ENCODE data around the gene FAM135A.

GRCh38 chr6:70381417-70381782 lies 31.9 kb upstream of the FAM135A start:
- TF ChIP-seq CTCF (IDR thresholded peaks at IDR 0.05; ENCODE audit: control extremely low read depth in 1 of 3, insufficient read depth in 1 of 3, low read depth in 1 of 3, low read length in 3 of 3) (no peak), CHD2 (IDR thresholded peaks at IDR 0.05; ENCODE audit: low read length) (no peak), TEAD4 (IDR thresholded peaks at IDR 0.05; ENCODE audit: low read depth, low read length) (no peak), JUN (IDR thresholded peaks at IDR 0.05; ENCODE audit: low read depth, low read length) (no peak), CREB1 (IDR thresholded peaks at IDR 0.05) (no peak), SP4 (IDR thresholded peaks at IDR 0.05; ENCODE audit: low read length) (no peak), POLR2A (IDR thresholded peaks at IDR 0.05; ENCODE audit: control extremely low read depth in 1 of 2, low read depth in 2 of 2, low read length in 2 of 2) (no peak), RAD21 (IDR thresholded peaks at IDR 0.05 in 1 of 2, conservative IDR thresholded peaks at IDR 0.05 in 1 of 2; ENCODE audit: low read depth in 2 of 2, low read length in 2 of 2) (no peak), EGR1 (IDR thresholded peaks at IDR 0.05; ENCODE audit: borderline replicate concordance, low read depth, low read length) (no peak), PHF8 (conservative IDR thresholded peaks at IDR 0.05; ENCODE audit: low read depth, low read length) (no peak), CTBP2 (IDR thresholded peaks at IDR 0.05; ENCODE audit: borderline replicate concordance, insufficient read depth, insufficient read length, low read length) (no peak)

Measured in H1 (cell line).